Measurements from ENCODE around the gene SLC34A3.

SLC34A3 gene

DNA sequence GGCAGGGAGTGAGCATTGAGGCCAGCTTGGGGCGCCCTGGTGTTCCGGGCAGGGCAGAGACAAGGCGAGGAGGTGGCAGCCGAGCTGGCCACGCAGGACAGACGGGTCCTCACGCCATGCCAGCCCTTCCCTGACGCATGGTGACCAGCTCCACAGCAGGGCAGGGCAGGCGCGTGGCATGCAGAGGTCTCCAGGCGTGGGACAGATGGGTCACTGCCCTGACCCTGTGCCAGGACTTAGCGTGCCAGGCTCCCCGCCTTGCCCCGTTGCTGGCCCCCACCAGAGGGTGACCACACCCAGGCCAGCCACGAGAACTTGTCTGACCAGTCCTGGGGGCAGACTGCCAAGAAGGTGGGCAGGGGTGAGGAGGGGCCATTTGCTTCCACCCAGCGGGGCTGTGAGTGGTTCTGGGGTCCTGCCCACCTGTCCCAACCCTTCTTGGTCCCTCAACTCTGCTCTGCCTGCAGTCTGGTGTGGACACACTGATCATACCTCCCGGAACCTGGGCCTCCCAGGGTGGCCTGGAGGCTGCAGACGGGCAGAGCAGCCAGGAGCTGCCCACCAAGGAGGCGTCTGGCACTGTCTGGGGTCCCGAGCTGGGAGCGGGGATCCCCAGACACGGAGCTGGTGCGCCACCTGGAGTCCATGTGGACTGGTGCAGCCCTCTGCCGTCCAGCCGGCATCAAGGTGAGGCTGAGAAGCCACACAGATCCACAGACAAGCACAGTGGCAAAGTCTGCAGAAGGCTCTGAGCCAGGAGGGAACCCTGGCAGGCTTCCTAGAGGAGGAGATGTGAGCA lies 3.4 kb upstream of the SLC34A3 start, which contains the start of gene RNF224:
Gene RNF224 (plus strand): TSS at position 449 of the 799 bp plus-strand sequence. CDS start 834 bp downstream, outside the sequence.
- no peak within 1 kb of the TSS for H3K9ac ChIP-seq (ENCODE audit: low read length)
- H3F3A ChIP-seq (ENCODE audit: insufficient read depth, low read length) = no peaks in the 10 kb centered on the region; the same call in 1 of the 2 replicates
- H3K4me1 ChIP-seq (ENCODE audit: low read length) = peaks cover 9% of the 10 kb centered on the region; the same call in 1 of the 2 replicates
- no peaks in the 10 kb centered on the region for H3K9me2 ChIP-seq (replicated peaks; ENCODE audit: insufficient read depth, low read length)
- no peaks in the 10 kb centered on the region for H3K9me3 ChIP-seq (replicated peaks; ENCODE audit: insufficient read depth, low read length)
- no peaks in the 10 kb centered on the region for H3K36me3 ChIP-seq (replicated peaks; ENCODE audit: insufficient read depth, low read length)
- H3K79me2 ChIP-seq (ENCODE audit: low read length) = no peaks in the 10 kb centered on the region
- no peak within 1 kb of the TSS for H2AFZ ChIP-seq (ENCODE audit: low read length)
- no peak within 1 kb of the TSS for H3K27ac ChIP-seq (ENCODE audit: low read length)
- no peaks in the 10 kb centered on the region for H4K20me1 ChIP-seq (ENCODE audit: insufficient read depth, low read length)
- H3K4me3 ChIP-seq (ENCODE audit: low read length) = no peak within 1 kb of the TSS
- DNase-seq = peak; percentile 73
- peaks cover 43% of the 10 kb centered on the region for H3K27me3 ChIP-seq (replicated peaks; ENCODE audit: insufficient read depth, low read length)
- H3K4me2 ChIP-seq (ENCODE audit: low read depth, low read length) = no peak within 1 kb of the TSS
- TF ChIP-seq, protein P1, sequence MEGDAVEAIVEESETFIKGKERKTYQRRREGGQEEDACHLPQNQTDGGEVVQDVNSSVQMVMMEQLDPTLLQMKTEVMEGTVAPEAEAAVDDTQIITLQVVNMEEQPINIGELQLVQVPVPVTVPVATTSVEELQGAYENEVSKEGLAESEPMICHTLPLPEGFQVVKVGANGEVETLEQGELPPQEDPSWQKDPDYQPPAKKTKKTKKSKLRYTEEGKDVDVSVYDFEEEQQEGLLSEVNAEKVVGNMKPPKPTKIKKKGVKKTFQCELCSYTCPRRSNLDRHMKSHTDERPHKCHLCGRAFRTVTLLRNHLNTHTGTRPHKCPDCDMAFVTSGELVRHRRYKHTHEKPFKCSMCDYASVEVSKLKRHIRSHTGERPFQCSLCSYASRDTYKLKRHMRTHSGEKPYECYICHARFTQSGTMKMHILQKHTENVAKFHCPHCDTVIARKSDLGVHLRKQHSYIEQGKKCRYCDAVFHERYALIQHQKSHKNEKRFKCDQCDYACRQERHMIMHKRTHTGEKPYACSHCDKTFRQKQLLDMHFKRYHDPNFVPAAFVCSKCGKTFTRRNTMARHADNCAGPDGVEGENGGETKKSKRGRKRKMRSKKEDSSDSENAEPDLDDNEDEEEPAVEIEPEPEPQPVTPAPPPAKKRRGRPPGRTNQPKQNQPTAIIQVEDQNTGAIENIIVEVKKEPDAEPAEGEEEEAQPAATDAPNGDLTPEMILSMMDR (IDR thresholded peaks at IDR 0.05; ENCODE audit: low read length) = peak; percentile 95
- no peak for TF ChIP-seq EZH2 (optimal IDR thresholded peaks at IDR 0.05; ENCODE audit: low read depth, low read length)

DNA sequence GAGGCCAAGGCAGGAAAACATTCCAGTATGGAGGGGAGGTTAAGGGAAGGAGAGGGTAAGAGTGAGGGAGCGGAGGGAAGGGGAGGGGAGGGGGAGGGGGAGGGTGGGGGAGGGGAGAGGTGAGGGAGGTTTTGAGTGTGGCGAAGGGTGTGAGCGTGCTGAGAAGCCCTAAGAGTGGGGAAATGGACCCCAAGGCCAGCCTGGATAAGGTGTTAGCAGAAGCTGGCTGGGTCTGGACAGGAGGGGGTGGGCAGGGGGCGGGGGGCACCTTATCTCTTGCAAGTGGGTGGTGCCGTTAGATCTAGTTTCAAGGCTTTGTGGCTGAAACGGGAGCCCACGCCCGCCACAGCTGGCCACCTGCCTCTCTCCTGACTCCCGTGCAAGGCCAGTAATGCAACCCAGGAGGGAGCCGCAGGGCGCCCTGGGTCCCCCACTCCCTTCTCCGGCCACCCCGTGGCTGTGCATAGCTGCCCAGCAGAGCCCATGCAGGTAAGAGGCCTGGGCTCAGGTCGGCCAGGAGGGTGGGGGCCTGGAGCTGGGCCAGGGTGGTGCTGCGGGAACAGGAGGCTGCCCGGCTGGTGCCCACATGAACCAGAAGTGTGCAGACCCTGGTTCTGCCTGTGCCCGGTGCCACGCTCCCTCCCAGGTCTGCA lies 2.7 kb upstream of the SLC34A3 start:
- Histone ChIP-seq H3K27ac (ENCODE audit: low read length) (no peak overlapping the region), H3K4me2 (ENCODE audit: low read depth, low read length) (no peak overlapping the region), H3K9ac (ENCODE audit: low read length) (no peak overlapping the region)

DNA sequence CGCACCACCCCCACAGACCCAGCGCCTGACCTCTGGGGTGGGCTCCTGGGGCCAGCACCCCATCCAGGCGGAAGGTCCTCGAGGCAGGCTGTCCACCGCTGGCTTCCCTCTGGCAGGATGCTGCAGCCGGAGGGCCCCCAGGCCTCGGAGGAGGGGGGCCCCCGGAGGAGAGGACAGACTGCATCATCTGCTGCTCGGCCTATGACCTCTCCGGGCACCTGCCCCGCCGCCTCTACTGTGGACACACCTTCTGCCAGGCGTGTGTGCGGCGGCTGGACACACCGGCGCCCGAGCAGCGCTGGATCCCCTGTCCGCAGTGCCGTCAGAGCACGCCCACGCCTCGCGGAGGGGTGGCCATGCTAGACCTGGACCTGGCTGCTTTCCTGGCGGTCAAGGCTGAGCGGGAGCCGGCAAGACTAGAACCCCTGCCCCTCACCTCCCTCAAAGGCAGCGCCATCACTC lies 2.2 kb upstream of the SLC34A3 start:
- no peaks in the 10 kb centered on the region for H3F3A ChIP-seq (ENCODE audit: insufficient read depth, low read length)
- H2AFZ ChIP-seq (ENCODE audit: low read length) = no peak overlapping the region
- peaks cover 55% of the 10 kb centered on the region for H3K27me3 ChIP-seq (replicated peaks; ENCODE audit: insufficient read depth, low read length)
- no peak overlapping the region for H3K4me2 ChIP-seq (ENCODE audit: low read depth, low read length)
- H3K36me3 ChIP-seq (replicated peaks; ENCODE audit: insufficient read depth, low read length) = no peaks in the 10 kb centered on the region
- TF ChIP-seq EZH2phosphoT487 (IDR thresholded peaks at IDR 0.05; ENCODE audit: low read length) (no peak), EZH2 (optimal IDR thresholded peaks at IDR 0.05; ENCODE audit: low read depth, low read length) (no peak)
- TF ChIP-seq, protein P1 (IDR thresholded peaks at IDR 0.05; ENCODE audit: low read length) = no peak
- H3K4me3 ChIP-seq (ENCODE audit: low read length) = no peak overlapping the region
- peaks cover 9% of the 10 kb centered on the region; the same call in 1 of the 2 replicates for H3K4me1 ChIP-seq (ENCODE audit: low read length)
- H3K79me2 ChIP-seq (ENCODE audit: low read length) = no peaks in the 10 kb centered on the region
- no peak for DNase-seq
- H3K9ac ChIP-seq (ENCODE audit: low read length) = no peak overlapping the region
- no peaks in the 10 kb centered on the region for H4K20me1 ChIP-seq (ENCODE audit: insufficient read depth, low read length)
- H3K9me3 ChIP-seq (replicated peaks; ENCODE audit: insufficient read depth, low read length) = no peaks in the 10 kb centered on the region
- no peak overlapping the region for H3K27ac ChIP-seq (ENCODE audit: low read length)
- H3K9me2 ChIP-seq (replicated peaks; ENCODE audit: insufficient read depth, low read length) = no peaks in the 10 kb centered on the region

More for the DNA sequence above, 2.7 kb upstream of the SLC34A3 start:
- no peak for DNase-seq
- Histone ChIP-seq H3K4me1 (ENCODE audit: low read length) (peaks cover 9% of the 10 kb centered on the region; the same call in 1 of the 2 replicates), H3K9me2 (replicated peaks; ENCODE audit: insufficient read depth, low read length) (no peaks in the 10 kb centered on the region), H3F3A (ENCODE audit: insufficient read depth, low read length) (no peaks in the 10 kb centered on the region; the same call in 1 of the 2 replicates), H3K36me3 (replicated peaks; ENCODE audit: insufficient read depth, low read length) (no peaks in the 10 kb centered on the region), H3K27me3 (replicated peaks; ENCODE audit: insufficient read depth, low read length) (peaks cover 50% of the 10 kb centered on the region), H3K9me3 (replicated peaks; ENCODE audit: insufficient read depth, low read length) (no peaks in the 10 kb centered on the region), H3K4me3 (ENCODE audit: low read length) (no peak overlapping the region), H2AFZ (ENCODE audit: low read length) (no peak overlapping the region), H4K20me1 (ENCODE audit: insufficient read depth, low read length) (no peaks in the 10 kb centered on the region), H3K79me2 (ENCODE audit: low read length) (no peaks in the 10 kb centered on the region)
- TF ChIP-seq EZH2 (optimal IDR thresholded peaks at IDR 0.05; ENCODE audit: low read depth, low read length) (no peak), EZH2phosphoT487 (IDR thresholded peaks at IDR 0.05; ENCODE audit: low read length) (no peak)
- TF ChIP-seq, protein P1 (IDR thresholded peaks at IDR 0.05; ENCODE audit: low read length) = no peak

Data from MM.1S (cell line).